Stimulated activated CD4-positive, alpha-beta T cell treated with anti-CD3 and anti-CD28 coated beads, TNF-alpha, amount 100 ng/mL, for 24 hours (primary cell): ENCODE data around the gene CLN6.
"Not testable (repeated sequence)": the region's sequence is repeated elsewhere in the genome, so short reads cannot be mapped to it uniquely, and the experiment has no call there.

ENCODE experiments used
- DNase-seq, 3 experiments: peaks; one replicate each; pipeline ENCODE4 v3.0.0-alpha.2; 2020; ENCODE audit warnings: low read depth in 3 of 3

The CLN6 gene

GRCh38 chr15:68256675-68257450 is 27.3 kb upstream of the CLN6 start:
- DNase-seq = peak; percentile 33 to 70 (median 37)

- DNase-seq = peak in 1 of 3 experiments; percentile 33
Measured at GRCh38 chr15:68252925-68253534, 23.5 kb upstream of the CLN6 start.

- DNase-seq = no peak
Measured at GRCh38 chr15:68249058-68249713, 19.7 kb upstream of the CLN6 start.

- DNase-seq = no peak
Measured at GRCh38 chr15:68244235-68244634, 14.7 kb upstream of the CLN6 start.

- no peak for DNase-seq
Measured at GRCh38 chr15:68241088-68241935, 11.8 kb upstream of the CLN6 start.

GRCh38 chr15:68239025-68239424 is 9.5 kb upstream of the CLN6 start:
- DNase-seq = no peak

GRCh38 chr15:68235022-68235421 is 5.5 kb upstream of the CLN6 start:
- no peak for DNase-seq

- not testable (repeated sequence) for DNase-seq
Measured at GRCh38 chr15:68234520-68234919, 5.0 kb upstream of the CLN6 start.

GRCh38 chr15:68234060-68234459 is 4.5 kb upstream of the CLN6 start:
- DNase-seq = no peak

- DNase-seq = no peak
Measured at GRCh38 chr15:68232937-68233336, 3.4 kb upstream of the CLN6 start.

GRCh38 chr15:68232449-68232848 is 2.9 kb upstream of the CLN6 start:
- DNase-seq = no peak

GRCh38 chr15:68231102-68231818 is 1.7 kb upstream of the CLN6 start:
- no peak for DNase-seq

GRCh38 chr15:68230157-68231100 is 901 bp upstream of the CLN6 start:
- no peak for DNase-seq

- DNase-seq = no peak
Measured at GRCh38 chr15:68228971-68229385, 550 bp downstream of the CLN6 start.

- no peak for DNase-seq
Measured at GRCh38 chr15:68228143-68228970, 1.2 kb downstream of the CLN6 start.

GRCh38 chr15:68227643-68228142 is 1.8 kb downstream of the CLN6 start:
- DNase-seq = no peak

GRCh38 chr15:68225442-68225841 is 4.1 kb downstream of the CLN6 start:
- DNase-seq = not testable (repeated sequence)

- DNase-seq = no peak
Measured at GRCh38 chr15:68224546-68225250, 4.8 kb downstream of the CLN6 start.
